ENCODE results near the gene CFLAR. TPM values are rescaled to one million over a fixed set of nuclear protein-coding genes. Genes with fewer than 3 reads are reported as not detected.

Gene CFLAR
- total RNA-seq, 4 donors from 2014 or later: 157 to 526 (median 297) TPM

DNA sequence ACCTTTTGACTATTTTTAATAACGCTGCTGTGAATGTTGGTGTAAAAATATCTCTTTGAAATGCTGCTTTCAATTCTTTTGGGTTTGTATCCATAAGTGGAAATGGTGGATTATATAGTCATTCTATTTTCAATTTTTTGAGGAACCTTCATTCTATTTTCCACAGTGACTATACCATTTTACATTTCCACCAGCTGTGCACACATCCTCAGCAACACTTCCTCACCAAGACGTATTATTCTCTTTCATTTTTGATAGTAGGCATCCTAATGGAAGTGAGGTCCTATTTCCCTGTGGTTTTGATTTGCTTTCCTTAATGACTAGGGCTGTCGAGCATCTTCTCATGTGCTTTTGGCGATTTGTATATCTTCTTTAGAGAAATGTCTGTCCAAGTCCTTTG is 81.8 kb downstream of the CFLAR start:
- peaks cover 0 to 44% (median 0%) of the 10 kb centered on the region in 3 donors for H3K36me3 ChIP-seq
- H3K4me1 ChIP-seq: peaks cover 0 to 20% (median 9%) of the 10 kb centered on the region in 4 donors
- TF ChIP-seq, protein P1, sequence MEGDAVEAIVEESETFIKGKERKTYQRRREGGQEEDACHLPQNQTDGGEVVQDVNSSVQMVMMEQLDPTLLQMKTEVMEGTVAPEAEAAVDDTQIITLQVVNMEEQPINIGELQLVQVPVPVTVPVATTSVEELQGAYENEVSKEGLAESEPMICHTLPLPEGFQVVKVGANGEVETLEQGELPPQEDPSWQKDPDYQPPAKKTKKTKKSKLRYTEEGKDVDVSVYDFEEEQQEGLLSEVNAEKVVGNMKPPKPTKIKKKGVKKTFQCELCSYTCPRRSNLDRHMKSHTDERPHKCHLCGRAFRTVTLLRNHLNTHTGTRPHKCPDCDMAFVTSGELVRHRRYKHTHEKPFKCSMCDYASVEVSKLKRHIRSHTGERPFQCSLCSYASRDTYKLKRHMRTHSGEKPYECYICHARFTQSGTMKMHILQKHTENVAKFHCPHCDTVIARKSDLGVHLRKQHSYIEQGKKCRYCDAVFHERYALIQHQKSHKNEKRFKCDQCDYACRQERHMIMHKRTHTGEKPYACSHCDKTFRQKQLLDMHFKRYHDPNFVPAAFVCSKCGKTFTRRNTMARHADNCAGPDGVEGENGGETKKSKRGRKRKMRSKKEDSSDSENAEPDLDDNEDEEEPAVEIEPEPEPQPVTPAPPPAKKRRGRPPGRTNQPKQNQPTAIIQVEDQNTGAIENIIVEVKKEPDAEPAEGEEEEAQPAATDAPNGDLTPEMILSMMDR (IDR thresholded peaks at IDR 0.05): no peak
- DNase-seq: no peak
- H3K4me3 ChIP-seq: no peak overlapping the region
- H3K27me3 ChIP-seq: no peaks in the 10 kb centered on the region
- no peak overlapping the region for H3K27ac ChIP-seq
- no peaks in the 10 kb centered on the region for H3K9me3 ChIP-seq

DNA sequence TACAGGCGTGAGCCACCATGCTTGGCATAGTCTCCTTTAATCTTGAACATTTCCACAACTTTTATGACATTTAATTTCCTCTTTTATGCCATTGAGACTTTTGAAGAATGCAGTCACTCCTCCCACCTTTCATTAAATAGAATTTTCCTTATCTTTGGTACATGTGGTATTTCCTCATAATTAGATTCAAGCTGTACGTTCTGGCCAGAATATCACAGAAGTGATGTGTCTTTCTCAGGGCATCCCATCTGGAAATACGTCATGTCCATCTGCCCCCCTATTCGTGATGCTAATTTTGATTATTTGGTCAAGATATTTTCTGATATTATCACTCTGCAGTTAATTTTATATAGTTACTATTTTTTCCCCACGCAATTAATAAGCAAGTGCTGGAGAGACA is 83.9 kb downstream of the CFLAR start:
- no peak for DNase-seq
- TF ChIP-seq POLR2A (IDR thresholded peaks at IDR 0.05): no peak
- TF ChIP-seq, protein P1 (IDR thresholded peaks at IDR 0.05): no peak
- Histone ChIP-seq H3K27me3 (no peaks in the 10 kb centered on the region), H3K4me3 (no peak overlapping the region), H3K27ac (no peak overlapping the region), H3K36me3 (peaks cover 0 to 37% (median 0%) of the 10 kb centered on the region in 3 donors), H3K9me3 (no peaks in the 10 kb centered on the region), H3K4me1 (peaks cover 0 to 10% (median 2%) of the 10 kb centered on the region in 4 donors)

DNA sequence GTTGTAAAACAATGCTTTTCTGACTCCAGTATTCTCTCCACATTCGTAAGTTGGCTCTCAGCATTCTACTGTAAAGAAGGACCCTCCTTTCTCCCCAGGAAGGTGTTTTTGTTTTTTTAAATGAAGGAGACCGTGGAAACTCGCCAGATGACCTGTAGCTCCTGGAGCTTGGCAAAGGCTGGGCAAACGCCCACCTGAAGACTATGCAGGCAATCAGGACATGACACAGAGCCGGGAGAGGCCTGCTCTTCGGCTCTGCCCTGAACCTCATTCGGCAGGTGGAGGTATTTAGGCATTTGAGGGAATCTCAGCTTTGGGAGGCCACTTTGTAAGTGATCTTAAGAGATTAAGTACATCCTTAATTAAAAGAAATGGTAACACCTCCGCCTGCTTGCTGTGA is 84.4 kb downstream of the CFLAR start:
- no peaks in the 10 kb centered on the region for H3K9me3 ChIP-seq
- TF ChIP-seq POLR2A (IDR thresholded peaks at IDR 0.05): no peak
- TF ChIP-seq, protein P1 (IDR thresholded peaks at IDR 0.05): no peak
- no peaks in the 10 kb centered on the region for H3K27me3 ChIP-seq
- DNase-seq: no peak
- peaks cover 0 to 37% (median 0%) of the 10 kb centered on the region in 3 donors for H3K36me3 ChIP-seq
- peaks cover 0 to 6% (median 0%) of the 10 kb centered on the region in 4 donors for H3K4me1 ChIP-seq
- H3K27ac ChIP-seq: no peak overlapping the region
- no peak overlapping the region for H3K4me3 ChIP-seq

DNA sequence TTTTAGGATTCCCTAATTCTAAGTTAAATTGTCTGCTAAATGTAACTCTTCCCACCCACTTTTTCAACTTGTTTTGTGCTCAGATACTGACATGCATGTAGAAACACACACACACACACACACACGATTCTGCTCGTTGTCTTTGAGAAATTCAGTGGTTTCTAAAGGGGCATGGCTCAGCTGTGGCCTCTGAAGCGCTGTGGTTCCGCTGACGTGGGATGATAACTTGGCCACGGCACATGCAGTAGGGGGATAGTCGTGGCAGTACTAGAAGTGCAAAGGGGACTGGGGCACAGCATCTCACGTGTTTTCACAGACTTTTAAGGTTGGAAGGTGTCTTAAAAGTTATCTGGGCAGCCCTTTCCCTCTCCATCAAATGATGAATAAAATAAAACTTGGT is 85.4 kb downstream of the CFLAR start:
- no peak for TF ChIP-seq POLR2A (IDR thresholded peaks at IDR 0.05)
- TF ChIP-seq, protein P1 (IDR thresholded peaks at IDR 0.05): no peak
- peaks cover 0 to 41% (median 0%) of the 10 kb centered on the region in 3 donors for H3K36me3 ChIP-seq

DNA sequence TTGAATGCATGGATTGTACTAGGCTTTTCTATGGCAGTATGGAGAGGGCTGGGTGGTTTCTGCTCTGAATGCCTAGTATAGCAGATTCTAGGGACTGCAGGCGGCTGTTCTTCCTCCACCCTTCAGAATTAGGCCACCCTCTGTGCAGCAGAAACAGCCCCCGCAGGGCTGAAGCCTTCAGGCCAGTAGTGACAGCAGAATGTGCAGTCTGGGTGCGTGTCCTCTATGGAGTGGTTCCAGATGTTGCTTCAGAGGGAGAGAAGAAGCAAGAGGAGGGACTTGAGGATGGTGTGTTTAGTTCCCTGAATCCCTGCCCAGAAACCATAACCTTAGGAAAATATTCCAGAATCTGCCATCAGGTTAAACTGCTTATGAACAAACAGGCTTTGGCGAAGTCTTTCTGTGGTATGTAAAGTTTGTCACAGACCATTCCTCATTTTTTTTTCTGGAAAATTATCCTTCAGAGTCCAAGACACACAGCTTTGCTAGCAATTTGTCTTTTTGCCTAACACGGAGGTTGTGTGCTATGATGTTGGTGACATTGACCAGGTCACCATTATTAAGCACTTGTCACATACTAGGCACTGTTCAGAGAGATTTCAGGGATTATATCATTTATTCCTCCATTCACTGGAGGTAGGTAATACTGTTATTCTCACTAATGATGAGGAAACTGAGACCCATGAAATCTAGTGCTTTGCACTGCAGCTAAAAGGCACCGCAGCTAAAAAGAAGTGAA is 88.1 kb downstream of the CFLAR start:
- no peak for TF ChIP-seq POLR2A (IDR thresholded peaks at IDR 0.05)
- TF ChIP-seq, protein P1 (IDR thresholded peaks at IDR 0.05): no peak
- no peak overlapping the region for H3K4me3 ChIP-seq
- no peak overlapping the region for H3K27ac ChIP-seq
- no peak for DNase-seq
- H3K9me3 ChIP-seq: no peaks in the 10 kb centered on the region
- H3K4me1 ChIP-seq: no peaks in the 10 kb centered on the region
- no peaks in the 10 kb centered on the region for H3K27me3 ChIP-seq
- H3K36me3 ChIP-seq: peaks cover 0 to 35% (median 0%) of the 10 kb centered on the region in 3 donors

More for the DNA sequence above, 85.4 kb downstream of the CFLAR start:
- no peak overlapping the region for H3K4me3 ChIP-seq
- no peak overlapping the region for H3K27ac ChIP-seq
- no peaks in the 10 kb centered on the region for H3K9me3 ChIP-seq
- H3K27me3 ChIP-seq: no peaks in the 10 kb centered on the region
- DNase-seq: no peak
- H3K4me1 ChIP-seq: no peaks in the 10 kb centered on the region

Measured in Peyer's patch (tissue), 4 donors.